GM12891 (cell line): ENCODE data around the gene CAB39.

Experiments
- DNase-seq: peaks from one replicate; pipeline ENCODE4 v3.0.0; 2011; ENCODE audit warnings: low spot score; ENCODE audit not compliant: insufficient read length
- FAIRE-seq: peaks from 2 replicates; lab custom pipeline; 2011; peaks lifted over from hg19 to GRCh38; lab: Jason Lieb, UNC
- PAX5 ChIP-seq: IDR thresholded peaks from 2 replicates; pipeline ENCODE4 v1.6.1; 2011; ENCODE audit warnings: low read length, moderate library complexity, mild to moderate bottlenecking; ENCODE audit not compliant: insufficient read depth, severe bottlenecking
- POLR2A ChIP-seq: IDR thresholded peaks from 2 replicates; pipeline ENCODE4 v1.6.1; 2011; ENCODE audit warnings: low read depth, low read length, control low read depth
- POLR2AphosphoS5 ChIP-seq: IDR thresholded peaks from 2 replicates; pipeline ENCODE4 v1.6.1; 2011; ENCODE audit warnings: low read depth, low read length, control low read depth
- POU2F2 ChIP-seq: IDR thresholded peaks from 2 replicates; pipeline ENCODE4 v1.6.1; 2011; ENCODE audit warnings: low read depth, mild to moderate bottlenecking, control low read depth, low read length, moderate library complexity
- SPI1 ChIP-seq: IDR thresholded peaks from 2 replicates; pipeline ENCODE4 v1.6.1; 2011; ENCODE audit warnings: low read depth, low read length, control low read depth
- TAF1 ChIP-seq: IDR thresholded peaks from 2 replicates; pipeline ENCODE4 v1.6.1; 2011; ENCODE audit warnings: low read depth, low read length, control low read depth

Gene CAB39

DNA sequence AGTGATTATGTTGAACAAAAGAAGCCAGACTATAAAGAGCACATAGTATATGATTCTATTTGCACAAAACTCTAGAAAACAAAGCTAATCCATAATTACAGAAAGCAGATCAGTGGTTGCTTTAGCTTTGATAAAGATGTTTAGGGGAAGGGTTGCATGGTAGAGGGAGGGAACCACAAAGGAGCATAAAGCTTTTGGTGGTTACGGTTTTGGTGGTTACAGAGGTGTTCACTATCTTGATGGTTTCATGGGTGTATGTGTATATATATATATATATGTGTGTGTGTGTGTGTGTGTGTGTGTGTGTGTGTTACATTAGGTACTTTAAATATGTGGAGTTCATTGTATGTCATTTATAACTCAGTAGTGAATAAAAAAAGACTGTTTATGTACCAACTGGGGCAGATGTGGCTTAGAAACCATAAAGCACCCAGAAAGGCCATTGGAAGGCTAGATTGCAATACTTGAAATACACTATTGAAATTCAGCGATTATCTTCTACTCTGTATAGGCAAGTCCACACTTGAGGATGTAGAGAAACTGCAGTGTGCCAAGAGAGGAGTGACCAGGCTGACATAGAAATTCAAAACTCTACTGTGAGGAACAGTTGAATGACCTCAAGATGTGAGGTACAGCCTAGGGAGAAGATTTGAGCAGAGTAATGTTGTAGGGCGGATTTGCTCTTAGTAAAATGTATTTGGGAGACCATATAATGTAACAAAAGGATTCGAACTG, 60.6 kb downstream of the CAB39 start:
- TF ChIP-seq SPI1 (no peak), POLR2A (no peak), PAX5 (no peak), POU2F2 (no peak), POLR2AphosphoS5 (no peak), TAF1 (no peak)

GRCh38 chr2:230774348-230774951, 61.8 kb downstream of the CAB39 start:
- no peak for FAIRE-seq
- no peak for TF ChIP-seq POU2F2
- no peak for TF ChIP-seq TAF1
- TF ChIP-seq POLR2AphosphoS5 = no peak
- no peak for TF ChIP-seq PAX5
- TF ChIP-seq SPI1 = no peak
- no peak for TF ChIP-seq POLR2A
- DNase-seq = no peak

More for the DNA sequence above, 60.6 kb downstream of the CAB39 start:
- FAIRE-seq (no peak), DNase-seq (no peak)

DNA sequence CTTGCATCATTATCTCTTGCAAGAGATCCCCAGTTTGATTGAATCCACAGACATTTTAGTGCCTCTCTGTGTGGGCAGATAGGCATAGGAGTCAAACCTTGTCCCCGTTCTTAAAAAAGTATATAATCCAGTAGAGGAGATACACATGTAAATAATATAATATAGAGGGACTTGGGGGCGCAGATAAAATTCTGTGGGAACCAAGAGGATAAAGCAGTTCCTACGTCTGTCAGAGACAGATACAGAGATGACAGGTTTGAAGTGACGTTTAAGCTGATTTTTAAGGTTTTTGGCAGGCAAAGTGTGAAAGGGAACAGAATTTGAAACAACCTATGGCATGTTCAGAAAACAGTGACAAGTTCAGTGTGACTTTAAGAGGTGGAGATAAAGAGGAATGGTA, 63.1 kb downstream of the CAB39 start:
- DNase-seq (no peak), FAIRE-seq (no peak)
- TF ChIP-seq SPI1 (no peak), POLR2A (no peak), POU2F2 (no peak), POLR2AphosphoS5 (no peak), TAF1 (no peak), PAX5 (no peak)

- FAIRE-seq (no peak), DNase-seq (no peak)
- TF ChIP-seq SPI1 (no peak), POU2F2 (no peak), PAX5 (no peak), TAF1 (no peak), POLR2A (no peak), POLR2AphosphoS5 (no peak)
Observed at GRCh38 chr2:230777721-230778120, 65.1 kb downstream of the CAB39 start.

- TF ChIP-seq PAX5 (peak; percentile 6), SPI1 (no peak)
- DNase-seq = no peak
- FAIRE-seq = peak; percentile 62
Observed at GRCh38 chr2:230778350-230779063, 65.9 kb downstream of the CAB39 start.

DNA sequence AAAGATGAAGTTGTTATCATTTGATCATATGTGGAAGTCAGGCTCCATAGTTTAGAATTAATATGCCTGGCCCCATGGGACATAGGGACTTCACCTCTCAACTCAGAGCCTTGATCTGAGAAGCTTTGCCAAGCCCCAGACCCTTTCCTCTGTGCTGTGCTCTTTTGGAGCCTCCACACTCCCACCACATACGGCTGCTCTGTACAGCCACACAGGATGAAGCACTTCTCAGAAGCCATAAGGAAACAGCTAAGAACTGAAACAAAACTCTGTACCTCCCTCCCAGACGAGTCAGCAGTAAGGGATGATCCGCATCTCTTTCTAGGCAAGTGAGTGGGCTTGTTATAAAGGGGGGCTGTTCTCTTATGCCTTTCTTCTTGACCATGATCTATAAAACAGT, 66.5 kb downstream of the CAB39 start:
- DNase-seq (no peak), FAIRE-seq (no peak)
- TF ChIP-seq PAX5 (no peak), POU2F2 (no peak), SPI1 (no peak), POLR2AphosphoS5 (no peak), POLR2A (no peak), TAF1 (no peak)

DNA sequence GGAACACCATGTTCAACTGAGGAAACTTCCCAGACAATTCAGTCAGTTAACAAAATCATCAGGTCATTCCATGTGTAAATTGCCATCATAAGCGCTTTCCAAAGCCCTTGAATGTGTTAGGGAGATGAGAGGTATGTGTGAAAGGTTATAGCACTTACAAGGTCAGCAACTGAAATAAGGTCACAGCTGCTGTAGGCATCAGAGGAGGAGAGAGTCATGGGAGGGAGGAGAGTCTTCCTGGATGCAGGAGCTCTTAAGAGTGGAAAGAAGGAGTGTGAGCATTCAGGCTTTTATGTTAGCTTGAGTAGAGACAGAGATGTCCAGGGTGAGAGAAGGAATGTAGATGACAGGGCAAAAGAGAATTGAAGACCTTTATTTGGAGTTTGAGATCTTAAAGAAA, 67.0 kb downstream of the CAB39 start:
- FAIRE-seq = no peak

GRCh38 chr2:230781130-230781797, 68.6 kb downstream of the CAB39 start:
- TF ChIP-seq POLR2A = no peak
- TF ChIP-seq TAF1 = no peak
- no peak for TF ChIP-seq PAX5
- TF ChIP-seq POLR2AphosphoS5 = no peak
- no peak for TF ChIP-seq POU2F2
- no peak for TF ChIP-seq SPI1
- FAIRE-seq (no peak), DNase-seq (no peak)

More for the DNA sequence above, 67.0 kb downstream of the CAB39 start:
- TF ChIP-seq TAF1 (no peak), SPI1 (no peak), POU2F2 (no peak), POLR2AphosphoS5 (no peak), PAX5 (no peak), POLR2A (no peak)
- no peak for DNase-seq

DNA sequence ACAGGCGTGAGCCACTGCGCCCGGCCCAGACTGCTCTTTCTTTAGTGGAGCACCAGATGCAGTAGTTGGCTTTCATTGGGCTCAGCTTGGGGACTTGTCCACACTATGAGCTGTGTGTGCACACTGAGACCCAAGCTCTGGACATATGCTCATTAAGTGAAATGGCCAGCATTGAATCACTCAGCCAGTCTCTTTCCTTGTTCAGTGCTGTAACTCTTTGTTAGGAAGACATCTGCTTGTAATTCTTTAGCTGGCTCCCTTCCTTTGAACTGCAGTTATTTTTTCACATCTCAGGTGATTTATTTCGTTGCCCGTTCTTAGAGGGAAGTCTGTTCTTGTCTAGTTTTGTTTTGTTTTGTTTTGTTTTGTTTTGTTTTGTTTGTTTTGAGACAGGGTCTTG, 70.5 kb downstream of the CAB39 start:
- FAIRE-seq = no peak
- DNase-seq = no peak
- TF ChIP-seq SPI1 = no peak
- no peak for TF ChIP-seq POU2F2
- TF ChIP-seq POLR2A = no peak
- no peak for TF ChIP-seq PAX5
- TF ChIP-seq POLR2AphosphoS5 = no peak
- TF ChIP-seq TAF1 = no peak
